Measurements from ENCODE around the gene PTCRA. TPM values are rescaled to one million over a fixed set of nuclear protein-coding genes. Genes with fewer than 3 reads are reported as not detected.
A peak's percentile ranks its signal among the peaks of the same experiment; 100 is the strongest.

Gene PTCRA
- total and polyA plus RNA-seq, 2 experiments from 2014 or later: not detected

DNA sequence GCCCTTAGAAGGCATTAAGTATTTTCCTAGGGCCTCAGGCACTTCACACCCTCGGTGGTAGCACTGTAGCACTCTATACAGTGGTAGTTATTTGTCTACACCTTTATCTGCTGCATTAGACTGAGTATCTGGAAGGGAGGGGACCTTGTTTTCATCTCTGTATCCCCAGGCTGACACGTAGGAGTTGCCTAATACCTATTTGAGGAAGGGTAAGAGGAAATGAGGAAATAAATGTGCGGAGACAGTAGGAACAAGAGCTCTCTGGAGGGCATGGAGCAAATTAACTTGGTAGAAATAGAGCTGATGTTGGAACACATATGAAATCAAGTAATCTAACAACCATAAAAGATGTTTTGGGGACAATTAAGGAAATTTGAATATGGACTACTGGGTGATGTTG lies 17.4 kb downstream of the PTCRA start:
- Histone ChIP-seq H3K27ac (ENCODE audit: low read depth) (no peak overlapping the region), H3K79me2 (replicated peaks; ENCODE audit: insufficient read depth) (peaks cover 55% of the 10 kb centered on the region), H3K4me2 (no peak overlapping the region), H3K9me2 (ENCODE audit: insufficient read depth) (no peaks in the 10 kb centered on the region), H3K4me1 (ENCODE audit: insufficient read depth) (peaks cover 14% of the 10 kb centered on the region), H3K4me3 (no peak overlapping the region), H3K36me3 (ENCODE audit: insufficient read depth) (peaks cover 32% of the 10 kb centered on the region), H3F3A (replicated peaks; ENCODE audit: low read depth) (peaks cover 33% of the 10 kb centered on the region), H4K20me1 (replicated peaks; ENCODE audit: insufficient read depth) (peaks cover 22% of the 10 kb centered on the region), H2AFZ (no peak overlapping the region), H3K27me3 (ENCODE audit: insufficient read depth) (no peaks in the 10 kb centered on the region)
- Mint-ChIP-seq H3K36me3 (ENCODE audit: low read depth) (peaks cover 72% of the 10 kb centered on the region), H3K27ac (0 out of 2 replicates have a peak overlapping the region, but pooled peaks have one; percentile 1), H3K4me3 (no peak overlapping the region), H3K27me3 (ENCODE audit: insufficient read depth, low read depth, poor library complexity) (peaks cover 19% of the 10 kb centered on the region), H3K9me3 (no peaks in the 10 kb centered on the region; the same call in 2 of the 3 replicates), H3K4me1 (peaks cover 28% of the 10 kb centered on the region)
- TF ChIP-seq, protein P1, sequence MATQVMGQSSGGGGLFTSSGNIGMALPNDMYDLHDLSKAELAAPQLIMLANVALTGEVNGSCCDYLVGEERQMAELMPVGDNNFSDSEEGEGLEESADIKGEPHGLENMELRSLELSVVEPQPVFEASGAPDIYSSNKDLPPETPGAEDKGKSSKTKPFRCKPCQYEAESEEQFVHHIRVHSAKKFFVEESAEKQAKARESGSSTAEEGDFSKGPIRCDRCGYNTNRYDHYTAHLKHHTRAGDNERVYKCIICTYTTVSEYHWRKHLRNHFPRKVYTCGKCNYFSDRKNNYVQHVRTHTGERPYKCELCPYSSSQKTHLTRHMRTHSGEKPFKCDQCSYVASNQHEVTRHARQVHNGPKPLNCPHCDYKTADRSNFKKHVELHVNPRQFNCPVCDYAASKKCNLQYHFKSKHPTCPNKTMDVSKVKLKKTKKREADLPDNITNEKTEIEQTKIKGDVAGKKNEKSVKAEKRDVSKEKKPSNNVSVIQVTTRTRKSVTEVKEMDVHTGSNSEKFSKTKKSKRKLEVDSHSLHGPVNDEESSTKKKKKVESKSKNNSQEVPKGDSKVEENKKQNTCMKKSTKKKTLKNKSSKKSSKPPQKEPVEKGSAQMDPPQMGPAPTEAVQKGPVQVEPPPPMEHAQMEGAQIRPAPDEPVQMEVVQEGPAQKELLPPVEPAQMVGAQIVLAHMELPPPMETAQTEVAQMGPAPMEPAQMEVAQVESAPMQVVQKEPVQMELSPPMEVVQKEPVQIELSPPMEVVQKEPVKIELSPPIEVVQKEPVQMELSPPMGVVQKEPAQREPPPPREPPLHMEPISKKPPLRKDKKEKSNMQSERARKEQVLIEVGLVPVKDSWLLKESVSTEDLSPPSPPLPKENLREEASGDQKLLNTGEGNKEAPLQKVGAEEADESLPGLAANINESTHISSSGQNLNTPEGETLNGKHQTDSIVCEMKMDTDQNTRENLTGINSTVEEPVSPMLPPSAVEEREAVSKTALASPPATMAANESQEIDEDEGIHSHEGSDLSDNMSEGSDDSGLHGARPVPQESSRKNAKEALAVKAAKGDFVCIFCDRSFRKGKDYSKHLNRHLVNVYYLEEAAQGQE (IDR thresholded peaks at IDR 0.05; ENCODE audit: unreplicated experiment): no peak
- no peak for TF ChIP-seq ZNF114 (CRISPR knock-in tag; IDR thresholded peaks at IDR 0.05)
- TF ChIP-seq ZNF331 (CRISPR knock-in tag; IDR thresholded peaks at IDR 0.05; ENCODE audit: low read depth): no peak
- DNase-seq (ENCODE audit: low spot score): no peak
- no peak for ATAC-seq

- Histone ChIP-seq H3F3A (replicated peaks; ENCODE audit: low read depth) (peaks cover 20% of the 10 kb centered on the region; the same call in 1 of the 2 replicates), H3K9me2 (ENCODE audit: insufficient read depth) (no peaks in the 10 kb centered on the region), H3K4me3 (no peak overlapping the region), H3K27me3 (ENCODE audit: insufficient read depth) (no peaks in the 10 kb centered on the region), H4K20me1 (replicated peaks; ENCODE audit: insufficient read depth) (peaks cover 22% of the 10 kb centered on the region), H3K4me1 (ENCODE audit: insufficient read depth) (peaks cover 9% of the 10 kb centered on the region), H3K36me3 (ENCODE audit: insufficient read depth) (peaks cover 32% of the 10 kb centered on the region), H3K79me2 (replicated peaks; ENCODE audit: insufficient read depth) (peaks cover 52% of the 10 kb centered on the region), H3K4me2 (no peak overlapping the region), H3K27ac (ENCODE audit: low read depth) (no peak overlapping the region), H2AFZ (no peak overlapping the region)
- no peak overlapping the region for H3K27ac Mint-ChIP-seq
- H3K27me3 Mint-ChIP-seq (ENCODE audit: insufficient read depth, low read depth, poor library complexity): peaks cover 18% of the 10 kb centered on the region
- no peak for ATAC-seq
- no peak overlapping the region for H3K4me3 Mint-ChIP-seq
- peaks cover 88% of the 10 kb centered on the region for H3K36me3 Mint-ChIP-seq (ENCODE audit: low read depth)
- no peaks in the 10 kb centered on the region for H3K9me3 Mint-ChIP-seq
- DNase-seq (ENCODE audit: low spot score): no peak
- peaks cover 32% of the 10 kb centered on the region for H3K4me1 Mint-ChIP-seq
- no peak for TF ChIP-seq EZH2phosphoT487 (IDR thresholded peaks at IDR 0.05; ENCODE audit: unreplicated experiment)
- TF ChIP-seq, protein P2, sequence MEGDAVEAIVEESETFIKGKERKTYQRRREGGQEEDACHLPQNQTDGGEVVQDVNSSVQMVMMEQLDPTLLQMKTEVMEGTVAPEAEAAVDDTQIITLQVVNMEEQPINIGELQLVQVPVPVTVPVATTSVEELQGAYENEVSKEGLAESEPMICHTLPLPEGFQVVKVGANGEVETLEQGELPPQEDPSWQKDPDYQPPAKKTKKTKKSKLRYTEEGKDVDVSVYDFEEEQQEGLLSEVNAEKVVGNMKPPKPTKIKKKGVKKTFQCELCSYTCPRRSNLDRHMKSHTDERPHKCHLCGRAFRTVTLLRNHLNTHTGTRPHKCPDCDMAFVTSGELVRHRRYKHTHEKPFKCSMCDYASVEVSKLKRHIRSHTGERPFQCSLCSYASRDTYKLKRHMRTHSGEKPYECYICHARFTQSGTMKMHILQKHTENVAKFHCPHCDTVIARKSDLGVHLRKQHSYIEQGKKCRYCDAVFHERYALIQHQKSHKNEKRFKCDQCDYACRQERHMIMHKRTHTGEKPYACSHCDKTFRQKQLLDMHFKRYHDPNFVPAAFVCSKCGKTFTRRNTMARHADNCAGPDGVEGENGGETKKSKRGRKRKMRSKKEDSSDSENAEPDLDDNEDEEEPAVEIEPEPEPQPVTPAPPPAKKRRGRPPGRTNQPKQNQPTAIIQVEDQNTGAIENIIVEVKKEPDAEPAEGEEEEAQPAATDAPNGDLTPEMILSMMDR (conservative IDR thresholded peaks at IDR 0.05; ENCODE audit: low read depth in 2 of 2): no peak
- TF ChIP-seq NANOG (IDR thresholded peaks at IDR 0.05; ENCODE audit: borderline replicate concordance): no peak
- TF ChIP-seq, protein P1 (IDR thresholded peaks at IDR 0.05; ENCODE audit: unreplicated experiment): no peak
- TF ChIP-seq STAT1 (IDR thresholded peaks at IDR 0.05; ENCODE audit: unreplicated experiment): no peak
Observed at GRCh38 chr6:42935322-42935721, 19.5 kb downstream of the PTCRA start.
